HEK293 (cell line): ENCODE data around the gene RABEP2.

Experiments
- CTCF ChIA-PET: fragments of 350-600 bp; formaldehyde crosslinking; extraction: SDS; loops from one replicate; lab custom pipeline; 2021; ENCODE audit warnings: antibody characterized with exemption; lab: Yijun Ruan, JAX
- POLR2A ChIA-PET: fragments of 300-600 bp; formaldehyde crosslinking; extraction: SDS; loops from one replicate; lab custom pipeline; 2020; ENCODE audit warnings: antibody characterized with exemption, inconsistent platforms; lab: Yijun Ruan, JAX
- H3K27ac ChIP-seq: fragments of 200-500 bp; sonication (Bioruptor generic); 2 replicates; pipeline ENCODE4 v1.5.1; 2014; ENCODE audit warnings: low read depth, low read length, control low read depth, inconsistent platforms; ENCODE audit errors: extremely low read depth
- H3K36me3 ChIP-seq, 2 experiments: fragments of 200-500 bp in 1 of 2; sonication (Bioruptor generic) in 1 of 2; 1 replicate in 1 of 2; 2 replicates in 1 of 2; pipeline ENCODE4 v1.5.1; 2014 to 2017; ENCODE audit warnings: inconsistent platforms in 2 of 2, low read length in 2 of 2; ENCODE audit not compliant: control insufficient read depth in 2 of 2, insufficient read depth in 1 of 2
- H3K4me1 ChIP-seq: fragments of 200-500 bp; sonication (Bioruptor generic); 2 replicates; pipeline ENCODE4 v1.5.1; 2014; ENCODE audit warnings: mild to moderate bottlenecking, low read length, inconsistent platforms; ENCODE audit not compliant: control insufficient read depth, insufficient read depth
- H3K4me3 ChIP-seq: 2 replicates; pipeline ENCODE4 v1.5.1; 2011; ENCODE audit warnings: low read depth, mild to moderate bottlenecking, control low read depth, low read length, moderate library complexity
- H3K9me3 ChIP-seq: fragments of 200-500 bp; sonication (Bioruptor generic); 2 replicates; pipeline ENCODE4 v1.5.1; 2014; ENCODE audit warnings: low read depth, low read length, inconsistent platforms; ENCODE audit not compliant: control insufficient read depth, insufficient read depth
- GLI4 ChIP-seq: fragments of 450-650 bp; formaldehyde crosslinking; IDR thresholded peaks from 2 replicates; pipeline ENCODE4 v1.5.1; 2016; ENCODE audit warnings: missing biosample characterization, missing genetic modification characterization
- ZFP41 ChIP-seq: fragments of 450-650 bp; formaldehyde crosslinking; IDR thresholded peaks from 2 replicates; pipeline ENCODE4 v1.5.1; 2016; ENCODE audit warnings: missing biosample characterization, missing genetic modification characterization, borderline replicate concordance
- ZNF155 ChIP-seq: fragments of 450-650 bp; formaldehyde crosslinking; IDR thresholded peaks from 2 replicates; pipeline ENCODE4 v1.5.1; 2016; ENCODE audit warnings: missing biosample characterization, missing genetic modification characterization
- ZNF23 ChIP-seq: fragments of 450-650 bp; formaldehyde crosslinking; IDR thresholded peaks from 2 replicates; pipeline ENCODE4 v1.5.1; 2016; ENCODE audit warnings: missing biosample characterization, missing genetic modification characterization, borderline replicate concordance
- ZNF248 ChIP-seq: fragments of 450-650 bp; formaldehyde crosslinking; IDR thresholded peaks from 2 replicates; pipeline ENCODE4 v1.5.1; 2017; ENCODE audit warnings: missing biosample characterization, missing genetic modification characterization
- ZNF362 ChIP-seq: fragments of 450-650 bp; formaldehyde crosslinking; IDR thresholded peaks from 2 replicates; pipeline ENCODE4 v1.5.1; 2016; ENCODE audit warnings: missing biosample characterization, missing genetic modification characterization
- ZNF549 ChIP-seq: fragments of 450-650 bp; IDR thresholded peaks from 2 replicates; pipeline ENCODE4 v1.5.1; 2018; ENCODE audit warnings: missing biosample characterization, missing genetic modification characterization, mild to moderate bottlenecking, inconsistent platforms, moderate library complexity
- ZNF768 ChIP-seq: fragments of 450-650 bp; formaldehyde crosslinking; IDR thresholded peaks from 2 replicates; pipeline ENCODE4 v1.5.1; 2018; ENCODE audit warnings: missing biosample characterization, mild to moderate bottlenecking, missing genetic modification characterization
- ZSCAN18 ChIP-seq: fragments of 450-650 bp; formaldehyde crosslinking; IDR thresholded peaks from 2 replicates; pipeline ENCODE4 v1.5.1; 2016; ENCODE audit warnings: missing biosample characterization, missing genetic modification characterization
- ZSCAN30 ChIP-seq: fragments of 450-650 bp; IDR thresholded peaks from 2 replicates; pipeline ENCODE4 v1.5.1; 2018; ENCODE audit warnings: missing biosample characterization, mild to moderate bottlenecking, missing genetic modification characterization, moderate library complexity
- TF ChIP-seq, protein P1 (sequence below): fragments of 450-650 bp; formaldehyde crosslinking; IDR thresholded peaks from 2 replicates; pipeline ENCODE4 v1.5.1; 2016; ENCODE audit warnings: missing biosample characterization, missing genetic modification characterization
- TF ChIP-seq, protein P2 (sequence below): fragments of 450-650 bp; formaldehyde crosslinking; IDR thresholded peaks from 2 replicates; pipeline ENCODE4 v1.5.1; 2016; ENCODE audit warnings: missing biosample characterization, missing genetic modification characterization

The RABEP2 gene

GRCh38 chr16:28900601-28901000 lies 24.4 kb downstream of the RABEP2 start:
- Histone ChIP-seq H3K27ac (no peak overlapping the region), H3K4me1 (no peaks in the 10 kb centered on the region), H3K9me3 (no peaks in the 10 kb centered on the region)
- CTCF ChIA-PET: interaction anchor here (0.7 to 1.1 kb wide), 4 partner anchors 31 to 45 kb away, joined by 3 read pairs; no protein-coding TSS in a partner anchor
- TF ChIP-seq, protein P1, sequence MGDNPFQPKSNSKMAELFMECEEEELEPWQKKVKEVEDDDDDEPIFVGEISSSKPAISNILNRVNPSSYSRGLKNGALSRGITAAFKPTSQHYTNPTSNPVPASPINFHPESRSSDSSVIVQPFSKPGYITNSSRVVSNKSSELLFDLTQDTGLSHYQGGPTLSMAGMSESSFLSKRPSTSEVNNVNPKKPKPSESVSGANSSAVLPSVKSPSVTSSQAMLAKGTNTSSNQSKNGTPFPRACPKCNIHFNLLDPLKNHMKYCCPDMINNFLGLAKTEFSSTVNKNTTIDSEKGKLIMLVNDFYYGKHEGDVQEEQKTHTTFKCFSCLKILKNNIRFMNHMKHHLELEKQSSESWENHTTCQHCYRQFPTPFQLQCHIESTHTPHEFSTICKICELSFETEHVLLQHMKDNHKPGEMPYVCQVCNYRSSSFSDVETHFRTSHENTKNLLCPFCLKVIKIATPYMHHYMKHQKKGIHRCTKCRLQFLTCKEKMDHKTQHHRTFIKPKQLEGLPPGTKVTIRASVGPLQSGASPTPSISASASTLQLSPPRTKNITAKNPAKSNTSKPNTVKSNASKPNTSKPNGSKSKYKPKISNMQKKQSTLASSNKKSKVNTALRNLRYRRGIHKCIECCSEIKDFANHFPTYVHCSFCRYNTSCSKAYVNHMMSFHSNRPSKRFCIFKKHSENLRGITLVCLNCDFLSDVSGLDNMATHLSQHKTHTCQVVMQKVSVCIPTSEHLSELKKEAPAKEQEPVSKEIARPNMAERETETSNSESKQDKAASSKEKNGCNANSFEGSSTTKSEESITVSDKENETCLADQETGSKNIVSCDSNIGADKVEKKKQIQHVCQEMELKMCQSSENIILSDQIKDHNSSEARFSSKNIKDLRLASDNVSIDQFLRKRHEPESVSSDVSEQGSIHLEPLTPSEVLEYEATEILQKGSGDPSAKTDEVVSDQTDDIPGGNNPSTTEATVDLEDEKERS: no peak
- TF ChIP-seq ZFP41 (tag by site-specific recombination) (no peak), ZNF549 (tag by site-specific recombination) (no peak), ZSCAN18 (tag by site-specific recombination) (no peak), ZNF155 (tag by site-specific recombination) (no peak), ZSCAN30 (tag by site-specific recombination) (no peak), ZNF768 (tag by site-specific recombination) (no peak)
- TF ChIP-seq, all 188 proteins: peak for 0
- POLR2A ChIA-PET: no interaction called here
- H3K36me3 ChIP-seq: peaks cover 0 to 14% of the 10 kb centered on the region in 2 experiments; a peak in 2 of 3 replicates
- no peak overlapping the region for H3K4me3 ChIP-seq

- H3K27ac ChIP-seq: no peak overlapping the region
Measured at GRCh38 chr16:28899882-28900590, 25.0 kb downstream of the RABEP2 start.

More at GRCh38 chr16:28899882-28900590, 25.0 kb downstream of the RABEP2 start:
- Histone ChIP-seq H3K9me3 (no peaks in the 10 kb centered on the region), H3K4me3 (no peak overlapping the region), H3K4me1 (no peaks in the 10 kb centered on the region), H3K36me3 (peaks cover 0 to 13% of the 10 kb centered on the region in 2 experiments; a peak in 2 of 3 replicates)
- ChIA-PET CTCF (interaction anchor here (0.7 to 1.3 kb wide), 4 partner anchors 30 to 45 kb away, joined by 3 to 6 read pairs (median 3); no protein-coding TSS in a partner anchor), POLR2A (no interaction called here)
- TF ChIP-seq, protein P2, sequence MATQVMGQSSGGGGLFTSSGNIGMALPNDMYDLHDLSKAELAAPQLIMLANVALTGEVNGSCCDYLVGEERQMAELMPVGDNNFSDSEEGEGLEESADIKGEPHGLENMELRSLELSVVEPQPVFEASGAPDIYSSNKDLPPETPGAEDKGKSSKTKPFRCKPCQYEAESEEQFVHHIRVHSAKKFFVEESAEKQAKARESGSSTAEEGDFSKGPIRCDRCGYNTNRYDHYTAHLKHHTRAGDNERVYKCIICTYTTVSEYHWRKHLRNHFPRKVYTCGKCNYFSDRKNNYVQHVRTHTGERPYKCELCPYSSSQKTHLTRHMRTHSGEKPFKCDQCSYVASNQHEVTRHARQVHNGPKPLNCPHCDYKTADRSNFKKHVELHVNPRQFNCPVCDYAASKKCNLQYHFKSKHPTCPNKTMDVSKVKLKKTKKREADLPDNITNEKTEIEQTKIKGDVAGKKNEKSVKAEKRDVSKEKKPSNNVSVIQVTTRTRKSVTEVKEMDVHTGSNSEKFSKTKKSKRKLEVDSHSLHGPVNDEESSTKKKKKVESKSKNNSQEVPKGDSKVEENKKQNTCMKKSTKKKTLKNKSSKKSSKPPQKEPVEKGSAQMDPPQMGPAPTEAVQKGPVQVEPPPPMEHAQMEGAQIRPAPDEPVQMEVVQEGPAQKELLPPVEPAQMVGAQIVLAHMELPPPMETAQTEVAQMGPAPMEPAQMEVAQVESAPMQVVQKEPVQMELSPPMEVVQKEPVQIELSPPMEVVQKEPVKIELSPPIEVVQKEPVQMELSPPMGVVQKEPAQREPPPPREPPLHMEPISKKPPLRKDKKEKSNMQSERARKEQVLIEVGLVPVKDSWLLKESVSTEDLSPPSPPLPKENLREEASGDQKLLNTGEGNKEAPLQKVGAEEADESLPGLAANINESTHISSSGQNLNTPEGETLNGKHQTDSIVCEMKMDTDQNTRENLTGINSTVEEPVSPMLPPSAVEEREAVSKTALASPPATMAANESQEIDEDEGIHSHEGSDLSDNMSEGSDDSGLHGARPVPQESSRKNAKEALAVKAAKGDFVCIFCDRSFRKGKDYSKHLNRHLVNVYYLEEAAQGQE (tag by site-specific recombination): no peak
- TF ChIP-seq GLI4 (tag by site-specific recombination) (no peak), ZNF248 (tag by site-specific recombination) (no peak), ZNF23 (tag by site-specific recombination) (no peak), ZNF362 (tag by site-specific recombination) (0 out of 2 replicates have a peak, but pooled peaks have one; percentile 22)
